Endothelial cell of umbilical vein (primary cell): Measurements from ENCODE around the gene SLC30A3.

ENCODE experiments used
- EZH2 ChIP-seq: IDR thresholded peaks from 2 replicates; pipeline ENCODE4 v1.6.1; 2012; ENCODE audit warnings: borderline replicate concordance, low read depth, mild to moderate bottlenecking, moderate library complexity, low read length, inconsistent platforms; ENCODE audit not compliant: severe bottlenecking
- FOS ChIP-seq: IDR thresholded peaks from 2 replicates; pipeline ENCODE4 v1.6.1; 2011; ENCODE audit warnings: mild to moderate bottlenecking, low read length, moderate library complexity, borderline replicate concordance; ENCODE audit not compliant: insufficient read depth
- JUN ChIP-seq: IDR thresholded peaks from 2 replicates; pipeline ENCODE4 v1.6.1; 2011; ENCODE audit warnings: borderline replicate concordance, low read depth; ENCODE audit not compliant: insufficient read length, insufficient read depth
- MYC ChIP-seq: IDR thresholded peaks from one replicate; pipeline ENCODE4 v1.6.1; 2011; ENCODE audit warnings: mild to moderate bottlenecking, low read depth, low read length
- POLR2A ChIP-seq: IDR thresholded peaks from 2 replicates; pipeline ENCODE4 v1.6.1; 2012; ENCODE audit warnings: low read depth, mild to moderate bottlenecking, control low read depth, low read length
- POLR2AphosphoS5 ChIP-seq: IDR thresholded peaks from 2 replicates; pipeline ENCODE4 v1.6.1; 2012; ENCODE audit warnings: low read depth, mild to moderate bottlenecking, control low read depth, low read length, moderate library complexity; ENCODE audit not compliant: insufficient read depth
- TF ChIP-seq, protein P1 (sequence below), 2 donors: IDR thresholded peaks; 1 replicate in 1 of 2; 2 replicates in 1 of 2; pipeline ENCODE4 v1.5.1; 2011; ENCODE audit warnings: low read length in 2 of 2, mild to moderate bottlenecking in 2 of 2, moderate library complexity in 2 of 2, control low read depth in 1 of 2, inconsistent platforms in 1 of 2, low read depth in 1 of 2; ENCODE audit not compliant: insufficient read depth in 1 of 2; ENCODE audit errors: extremely low read depth in 1 of 2
- TF ChIP-seq, protein P2 (sequence below): IDR thresholded peaks from 2 replicates; pipeline ENCODE4 v1.6.1; 2011; ENCODE audit not compliant: insufficient read depth, insufficient read length

- no peak for TF ChIP-seq JUN
- no peak for TF ChIP-seq POLR2A
- TF ChIP-seq FOS = no peak
- TF ChIP-seq, protein P1, sequence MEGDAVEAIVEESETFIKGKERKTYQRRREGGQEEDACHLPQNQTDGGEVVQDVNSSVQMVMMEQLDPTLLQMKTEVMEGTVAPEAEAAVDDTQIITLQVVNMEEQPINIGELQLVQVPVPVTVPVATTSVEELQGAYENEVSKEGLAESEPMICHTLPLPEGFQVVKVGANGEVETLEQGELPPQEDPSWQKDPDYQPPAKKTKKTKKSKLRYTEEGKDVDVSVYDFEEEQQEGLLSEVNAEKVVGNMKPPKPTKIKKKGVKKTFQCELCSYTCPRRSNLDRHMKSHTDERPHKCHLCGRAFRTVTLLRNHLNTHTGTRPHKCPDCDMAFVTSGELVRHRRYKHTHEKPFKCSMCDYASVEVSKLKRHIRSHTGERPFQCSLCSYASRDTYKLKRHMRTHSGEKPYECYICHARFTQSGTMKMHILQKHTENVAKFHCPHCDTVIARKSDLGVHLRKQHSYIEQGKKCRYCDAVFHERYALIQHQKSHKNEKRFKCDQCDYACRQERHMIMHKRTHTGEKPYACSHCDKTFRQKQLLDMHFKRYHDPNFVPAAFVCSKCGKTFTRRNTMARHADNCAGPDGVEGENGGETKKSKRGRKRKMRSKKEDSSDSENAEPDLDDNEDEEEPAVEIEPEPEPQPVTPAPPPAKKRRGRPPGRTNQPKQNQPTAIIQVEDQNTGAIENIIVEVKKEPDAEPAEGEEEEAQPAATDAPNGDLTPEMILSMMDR (IDR thresholded peaks at IDR 0.05; ENCODE audit: extremely low read depth in 1 of 2, insufficient read depth in 1 of 2, low read depth in 1 of 2, low read length in 2 of 2) = no peak
- no peak for TF ChIP-seq MYC
- TF ChIP-seq POLR2AphosphoS5 = no peak
- no peak for TF ChIP-seq EZH2
- TF ChIP-seq, protein P2, sequence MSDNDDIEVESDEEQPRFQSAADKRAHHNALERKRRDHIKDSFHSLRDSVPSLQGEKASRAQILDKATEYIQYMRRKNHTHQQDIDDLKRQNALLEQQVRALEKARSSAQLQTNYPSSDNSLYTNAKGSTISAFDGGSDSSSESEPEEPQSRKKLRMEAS = no peak
Observed at GRCh38 chr2:27312152-27312551, 49.3 kb upstream of the SLC30A3 start.
